ENCODE measurements around the gene RSPH6A.
"Not testable (repeated sequence)": the region's sequence is repeated elsewhere in the genome, so short reads cannot be mapped to it uniquely, and the experiment has no call there.

Gene RSPH6A

DNA sequence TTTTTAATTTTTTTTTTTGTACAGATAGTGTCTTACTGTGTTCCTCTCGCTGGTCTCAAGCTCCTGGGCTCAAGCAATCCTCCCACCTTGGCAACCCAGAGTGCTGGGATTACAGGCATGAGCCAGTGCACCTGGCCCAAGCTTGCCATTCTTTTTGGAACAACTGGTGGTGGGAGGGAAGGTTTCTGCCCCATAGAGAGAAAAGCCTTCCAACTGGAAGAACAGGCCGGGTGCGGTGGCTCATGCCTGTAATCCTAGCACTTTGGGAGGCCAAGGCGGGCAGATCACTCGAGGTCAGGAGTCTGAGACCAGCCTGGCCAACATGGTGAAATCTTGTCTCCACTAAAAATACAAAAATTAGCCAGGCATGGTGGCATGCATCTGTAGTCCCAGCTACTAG is 15.6 kb downstream of the RSPH6A start:
- DNase-seq = not testable (repeated sequence)

DNA sequence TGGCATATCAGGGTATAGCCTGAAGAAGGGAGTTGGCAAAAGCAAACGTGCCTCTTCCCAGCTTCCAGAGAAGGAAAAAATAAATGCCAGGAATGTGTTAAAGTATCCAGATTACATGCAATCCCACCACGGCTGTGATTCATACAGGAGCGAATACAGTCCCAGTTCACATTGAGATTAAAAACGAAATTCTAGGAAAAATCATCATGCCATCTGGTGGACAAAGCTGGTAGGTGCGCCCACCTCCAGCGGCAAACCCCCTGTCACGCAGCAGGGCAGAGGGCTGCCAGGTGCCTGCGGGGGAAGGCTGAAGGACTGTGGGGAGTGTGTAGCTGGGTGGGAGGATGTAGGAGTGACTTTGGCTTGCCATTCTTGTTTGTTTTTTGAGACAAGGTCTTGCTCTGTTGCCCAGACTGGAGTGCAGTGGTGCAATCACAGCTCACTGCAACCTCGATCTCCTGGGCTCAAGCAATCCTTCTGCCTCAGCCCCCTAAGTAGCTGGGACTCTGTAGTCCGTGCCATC is 16.1 kb downstream of the RSPH6A start:
- no peak for DNase-seq

DNA sequence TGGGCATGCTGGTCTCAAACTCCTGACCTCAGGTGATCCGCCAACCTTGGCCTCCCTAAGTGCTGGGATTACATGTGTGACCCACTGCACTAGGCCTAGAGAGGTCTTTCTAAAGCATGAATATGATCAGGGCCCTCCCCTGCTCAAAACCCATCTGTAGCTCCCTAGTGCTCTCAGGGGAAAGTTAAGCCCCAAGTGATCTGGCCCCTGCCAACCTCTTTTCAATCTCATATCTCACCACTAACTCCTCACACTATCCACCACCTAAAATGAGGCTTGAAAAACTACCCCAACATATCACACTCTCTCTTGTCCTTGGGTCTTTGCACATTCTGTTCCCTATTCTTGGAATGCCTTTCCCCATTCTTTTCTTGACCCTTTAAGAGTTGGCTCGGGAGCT is 20.5 kb downstream of the RSPH6A start:
- DNase-seq = no peak

DNA sequence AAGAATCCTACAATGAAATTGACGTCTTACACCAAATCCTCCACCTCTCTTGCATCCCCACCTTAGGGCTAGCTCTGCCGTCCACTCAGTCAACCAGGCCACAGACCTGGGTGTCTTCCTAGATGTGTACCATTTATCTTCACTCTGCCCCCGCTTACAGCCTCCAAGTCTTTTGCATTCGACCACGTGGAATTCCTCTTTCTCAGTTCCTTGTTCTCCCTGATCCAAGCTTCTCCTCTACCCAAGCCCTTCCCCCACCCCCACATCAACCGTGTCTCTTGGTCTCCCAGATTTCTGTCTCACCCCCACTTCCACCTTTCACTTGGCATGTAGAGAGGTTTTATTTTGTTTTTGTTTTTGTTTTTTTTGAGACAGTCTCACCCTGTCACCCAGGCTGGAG is 21.2 kb downstream of the RSPH6A start:
- DNase-seq = no peak

DNA sequence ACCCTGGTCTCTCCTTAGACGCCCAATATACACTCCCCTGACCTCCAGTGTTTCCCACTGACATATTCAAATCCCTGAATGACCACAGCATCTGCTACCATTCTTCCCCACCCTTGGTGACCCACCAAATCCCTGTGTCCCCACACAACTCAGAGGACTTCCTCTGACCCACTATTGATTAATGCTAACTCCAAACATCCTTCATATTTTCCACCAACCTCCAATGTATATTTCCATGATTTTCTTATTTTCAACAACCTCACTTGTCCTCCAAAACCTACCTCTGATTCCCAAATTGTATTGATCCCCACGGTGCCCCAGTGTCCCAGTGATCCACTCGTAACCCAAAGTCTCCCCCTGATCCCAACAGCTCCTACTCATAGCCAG is 21.9 kb downstream of the RSPH6A start:
- no peak for DNase-seq

DNA sequence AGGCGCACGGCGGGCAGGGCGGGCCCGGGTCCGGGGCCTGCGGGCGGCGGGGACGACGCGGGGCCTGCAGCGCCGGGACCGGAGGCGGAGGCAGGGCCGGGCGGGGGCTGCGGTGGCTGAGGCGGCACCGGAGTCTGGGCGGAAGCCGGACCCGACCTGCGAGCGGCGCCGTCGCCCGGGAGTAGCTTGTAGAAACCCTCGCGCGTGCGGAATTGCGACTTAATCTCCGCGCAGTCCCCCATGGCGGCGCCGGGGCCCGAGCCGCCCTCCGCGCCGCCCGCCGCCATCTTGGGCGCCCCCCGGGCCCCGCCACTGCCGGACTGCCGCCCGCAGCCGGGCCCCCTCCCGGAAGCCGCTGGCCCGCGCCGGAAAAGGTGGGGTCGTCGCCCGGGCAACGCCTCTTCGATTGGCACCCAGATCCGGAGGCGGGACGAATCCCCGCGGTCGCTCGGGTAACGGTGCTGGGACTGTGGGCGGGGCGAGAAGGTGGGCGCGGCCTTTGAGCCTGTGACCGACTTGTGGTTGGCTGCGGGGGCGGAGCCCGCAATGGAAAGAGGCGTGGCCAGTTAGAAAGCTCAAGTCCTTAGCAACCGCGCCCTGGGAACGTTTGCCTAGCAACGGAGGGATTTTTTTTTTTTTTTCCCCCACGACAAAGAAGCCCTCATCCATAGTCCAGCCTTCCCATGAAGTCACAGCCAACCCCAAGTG is 22.5 kb downstream of the RSPH6A start, which contains the start of gene DMWD:
TSS of gene DMWD (minus strand) at position 376 of the 708 bp plus-strand sequence. CDS start at position 287, 89 bp downstream.
- peak; percentile 48 for DNase-seq

DNA sequence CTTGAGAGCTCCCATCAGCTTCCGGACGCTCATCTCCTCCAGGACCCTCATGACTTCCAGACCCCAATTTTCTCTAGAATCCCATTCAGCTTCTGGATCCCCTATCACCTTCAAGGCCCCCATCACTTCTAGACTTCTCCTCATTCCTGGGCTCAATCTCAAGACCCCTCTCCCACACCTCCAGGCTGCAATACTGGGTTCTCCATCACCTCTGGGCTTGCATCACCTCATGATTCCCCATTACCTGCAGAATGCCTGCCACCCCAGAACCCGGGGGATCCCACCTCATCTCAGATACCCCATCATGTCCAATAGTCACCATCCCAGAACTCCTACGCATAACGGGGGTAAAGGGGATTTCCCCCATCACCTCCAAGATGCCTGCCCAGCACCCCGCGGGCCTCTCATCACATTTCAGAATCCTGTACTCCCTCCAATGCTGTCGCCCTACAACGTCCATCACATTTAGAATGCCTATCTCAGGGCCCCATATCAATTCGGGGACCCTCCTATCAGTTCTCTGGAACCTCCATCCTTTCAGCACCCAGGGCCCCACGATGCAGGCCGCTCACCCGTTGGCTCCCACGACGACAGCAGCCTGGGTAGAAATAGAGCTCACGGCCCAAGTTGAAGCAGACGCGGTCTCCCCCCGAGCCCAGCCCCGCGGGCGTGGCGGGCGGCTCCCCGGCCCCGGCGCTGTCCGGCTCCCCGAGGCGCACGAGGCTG is 23.2 kb downstream of the RSPH6A start:
- no peak for DNase-seq

DNA sequence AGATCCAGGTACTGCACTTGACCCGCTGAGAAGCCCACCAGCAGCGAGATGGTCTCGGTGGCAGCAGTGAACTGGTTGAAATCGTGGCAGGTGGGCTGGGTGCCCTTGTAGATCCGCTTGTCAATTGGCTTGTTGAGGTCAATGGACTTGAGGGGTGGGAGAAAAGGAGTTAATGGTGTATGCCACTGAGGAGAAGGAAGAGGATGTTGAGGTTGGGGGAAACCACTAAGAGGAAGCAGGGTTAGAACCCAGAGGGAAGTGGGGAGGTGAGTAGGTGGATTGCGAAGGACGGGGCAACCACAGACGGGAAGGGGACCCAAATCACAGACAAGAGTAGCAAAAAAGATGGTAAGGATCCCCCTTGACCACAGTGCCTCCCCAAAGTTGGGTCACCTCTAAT is 24.2 kb downstream of the RSPH6A start:
- DNase-seq = no peak

DNA sequence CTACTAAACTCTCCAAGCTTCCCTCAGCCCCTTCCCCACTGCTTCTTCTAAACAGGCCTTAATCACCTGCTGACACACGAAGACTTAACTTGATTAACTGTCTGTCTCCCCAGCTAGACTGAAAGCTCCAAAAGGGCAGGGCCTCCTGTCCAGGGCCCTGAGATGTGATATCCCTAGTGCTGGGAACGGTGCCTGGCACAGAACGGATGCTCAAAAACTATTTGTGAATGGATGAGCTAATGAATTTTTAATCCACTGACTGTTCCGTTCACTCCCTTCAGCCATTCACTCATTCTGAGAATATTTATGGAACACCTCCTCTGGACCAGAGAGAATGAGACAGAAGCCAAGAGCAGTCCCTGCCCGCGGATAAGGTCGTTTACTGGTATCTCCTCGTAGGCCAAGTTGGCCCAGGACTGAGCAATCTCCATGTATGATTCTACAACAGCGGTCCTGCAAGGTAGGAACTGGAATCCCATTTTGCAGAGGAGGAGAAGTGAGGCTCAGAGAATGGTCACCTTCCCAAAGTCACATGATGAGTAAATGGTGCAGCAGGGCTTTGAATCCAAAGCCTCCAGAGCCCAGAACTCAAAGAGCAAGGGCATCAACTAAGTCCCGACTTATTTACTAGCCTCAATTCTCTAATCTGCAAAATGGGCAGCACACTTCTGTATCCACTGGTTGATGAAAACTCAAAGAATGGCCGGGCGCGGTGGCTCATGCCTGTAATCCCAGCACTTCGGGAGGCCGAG is 25.9 kb downstream of the RSPH6A start:
- DNase-seq = no peak

DNA sequence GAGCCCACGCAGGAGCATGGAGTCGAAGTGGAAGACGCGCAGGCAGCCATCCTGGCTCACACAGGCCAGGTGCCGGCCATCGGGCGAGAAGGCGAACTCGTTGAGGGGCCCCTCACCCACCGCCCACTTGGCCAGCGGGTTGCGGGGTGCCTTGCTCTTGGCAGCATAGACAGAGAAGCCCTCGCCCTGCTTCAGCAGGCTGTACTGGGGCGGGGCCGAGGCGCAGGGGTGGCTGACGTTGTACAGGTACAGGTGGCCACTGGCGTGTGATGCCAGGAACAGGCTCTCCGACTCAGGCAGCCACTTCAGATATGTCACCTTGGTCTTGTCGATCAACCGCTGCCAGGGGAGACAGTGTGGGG is 28.6 kb downstream of the RSPH6A start:
- DNase-seq = no peak

DNA sequence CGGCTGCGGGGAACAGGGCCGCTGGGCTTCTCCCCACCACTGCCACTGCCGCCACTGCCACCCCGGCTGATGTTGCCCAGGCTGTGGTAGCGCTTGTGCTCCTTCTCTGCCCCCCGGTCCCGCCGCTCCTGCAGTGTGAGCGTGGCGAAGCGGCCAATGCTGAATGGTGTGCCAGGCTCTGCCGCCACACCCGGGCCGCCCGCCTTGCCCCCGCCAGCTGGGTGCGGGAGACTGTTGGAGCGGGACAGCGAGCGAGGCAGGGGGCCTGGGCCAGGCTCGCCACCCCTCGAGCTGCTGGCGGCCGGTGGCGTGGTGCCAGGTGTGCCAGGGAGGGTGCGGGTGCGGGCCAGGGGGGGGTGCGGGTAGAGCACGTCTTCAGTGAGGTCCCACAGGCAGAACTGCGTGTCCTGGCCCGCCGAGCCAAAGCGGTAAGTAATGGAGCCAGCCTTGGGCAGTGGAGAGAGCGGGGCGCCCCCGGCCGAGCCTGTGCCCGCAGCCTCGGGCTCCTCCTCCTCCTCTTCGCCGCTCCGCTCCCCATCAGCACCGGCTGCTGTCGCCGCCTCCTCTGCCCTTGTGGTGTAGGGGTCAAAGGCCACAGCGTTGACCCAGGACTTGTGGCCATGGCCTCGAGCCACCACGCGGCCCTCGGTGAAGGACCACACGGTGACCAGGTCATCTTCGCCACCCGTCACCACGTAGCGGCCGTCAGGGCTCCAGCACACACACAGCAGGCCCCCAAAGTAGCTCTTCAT is 29.2 kb downstream of the RSPH6A start:
- no peak for DNase-seq

DNA sequence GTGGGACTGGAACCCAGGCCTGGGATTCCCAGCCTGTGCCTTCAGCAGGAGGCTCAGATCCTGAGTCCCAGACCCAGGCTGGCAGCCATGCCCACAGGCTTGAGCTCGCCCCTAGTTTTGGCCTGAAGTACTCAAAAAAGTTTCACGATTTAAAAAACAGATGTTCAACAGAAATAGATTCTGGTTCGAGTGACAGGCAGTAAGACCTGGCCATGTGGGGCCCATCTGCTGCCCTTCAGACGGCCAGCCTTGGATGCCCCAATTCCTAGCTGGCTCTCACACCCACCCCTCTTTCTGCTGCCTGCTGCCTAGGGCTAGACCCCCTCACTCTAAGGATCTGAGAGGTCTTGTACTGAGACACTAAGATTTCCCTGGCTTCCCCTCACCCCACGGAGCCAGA is 30.0 kb downstream of the RSPH6A start:
- no peak for DNase-seq

DNA sequence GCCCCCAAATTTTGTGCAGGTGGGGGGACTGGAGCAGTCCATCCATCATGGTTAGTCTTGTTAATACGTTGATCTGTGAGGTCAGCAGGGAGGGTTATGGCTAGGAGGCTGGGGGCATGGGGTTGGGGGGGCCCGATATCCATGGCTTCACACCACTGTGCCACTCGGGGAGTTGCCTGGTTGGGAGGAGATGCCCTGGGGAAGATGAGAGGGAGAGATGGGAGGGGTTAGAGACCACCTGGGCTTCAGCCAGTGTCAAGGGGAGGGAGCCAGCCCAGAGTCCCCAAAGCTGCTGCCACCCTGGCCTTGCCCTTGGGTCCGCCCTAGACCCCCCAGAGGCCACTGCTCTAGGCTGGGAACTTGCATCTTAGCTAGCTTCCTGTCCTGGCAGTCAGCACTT is 31.0 kb downstream of the RSPH6A start:
- no peak for DNase-seq

DNA sequence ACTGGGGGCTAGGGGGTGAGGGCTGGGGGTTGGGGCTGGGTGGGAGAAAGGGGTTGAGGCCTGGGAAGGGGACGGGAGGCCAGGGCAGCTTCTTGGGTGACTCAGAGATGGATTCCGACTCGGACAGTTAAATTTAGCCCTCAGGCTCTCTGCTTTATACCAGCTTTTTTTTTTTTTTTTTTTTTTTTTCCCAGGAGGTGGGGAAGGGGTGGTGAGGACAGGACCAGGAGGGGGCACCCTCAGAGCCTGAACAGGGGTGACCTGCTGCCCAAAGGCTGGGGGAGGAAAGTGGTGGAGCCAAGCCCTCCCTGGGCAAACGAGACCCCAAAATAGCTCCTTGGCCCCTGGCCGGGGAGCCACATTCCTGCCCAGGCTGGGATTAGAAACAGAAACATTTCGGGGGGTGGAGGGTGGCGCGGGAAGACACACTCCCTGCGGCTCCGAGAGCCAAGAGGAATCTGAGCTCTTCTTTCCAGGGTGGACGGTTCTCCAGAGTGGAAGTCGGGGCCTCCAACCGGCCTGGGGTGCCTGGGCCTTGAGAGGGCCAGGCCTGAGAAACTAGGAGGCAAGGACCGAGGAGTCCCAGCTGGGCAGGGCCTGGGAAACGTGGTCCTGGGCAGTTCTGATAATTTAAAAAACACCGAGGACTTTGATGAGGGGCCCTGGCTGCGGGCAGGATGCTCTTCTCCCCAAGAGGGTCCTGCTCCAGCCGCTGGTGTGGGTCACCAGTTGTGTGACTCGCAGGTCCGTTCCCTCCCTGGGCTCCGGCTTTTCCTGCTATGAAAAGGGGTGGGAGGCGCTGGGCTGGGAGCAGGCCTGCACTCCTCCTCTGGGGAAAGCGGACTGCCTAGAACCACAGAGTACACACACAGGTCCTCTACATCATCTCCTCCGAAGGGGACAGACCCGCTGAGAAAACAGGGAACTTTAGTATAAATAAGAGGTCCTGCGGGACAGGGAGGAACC is 32.0 kb downstream of the RSPH6A start:
- no peak for DNase-seq

DNA sequence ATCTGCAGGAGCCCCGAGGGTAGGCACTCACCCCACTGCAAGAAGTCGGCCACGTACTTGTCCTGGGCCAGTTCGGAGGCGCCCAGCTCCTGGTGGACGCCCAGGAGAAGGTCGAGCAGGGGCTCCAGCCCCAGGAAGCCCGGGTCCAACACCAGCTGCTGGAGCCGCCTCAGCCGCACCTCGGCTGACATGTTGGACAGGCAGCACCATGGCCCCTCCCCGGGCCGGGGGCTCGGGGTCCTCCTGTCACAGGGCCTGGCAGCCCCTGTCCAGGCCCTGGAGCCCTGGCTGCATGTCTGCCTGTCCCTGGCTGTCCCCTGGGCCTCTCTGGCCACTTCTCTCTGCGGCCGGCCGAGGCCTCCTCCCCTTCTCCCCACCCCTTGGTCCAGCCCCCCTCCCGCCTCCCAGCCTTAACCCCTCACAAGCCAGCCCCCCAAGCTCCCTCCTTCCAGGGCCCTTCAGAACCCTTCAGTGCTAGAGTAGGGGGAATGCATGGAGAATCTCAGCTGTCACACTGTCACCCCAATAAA is 32.9 kb downstream of the RSPH6A start, which contains the start of gene DMPK:
TSS of gene DMPK (minus strand) at position 329 of the 530 bp plus-strand sequence. CDS start at position 191, 138 bp downstream.
- DNase-seq = no peak

DNA sequence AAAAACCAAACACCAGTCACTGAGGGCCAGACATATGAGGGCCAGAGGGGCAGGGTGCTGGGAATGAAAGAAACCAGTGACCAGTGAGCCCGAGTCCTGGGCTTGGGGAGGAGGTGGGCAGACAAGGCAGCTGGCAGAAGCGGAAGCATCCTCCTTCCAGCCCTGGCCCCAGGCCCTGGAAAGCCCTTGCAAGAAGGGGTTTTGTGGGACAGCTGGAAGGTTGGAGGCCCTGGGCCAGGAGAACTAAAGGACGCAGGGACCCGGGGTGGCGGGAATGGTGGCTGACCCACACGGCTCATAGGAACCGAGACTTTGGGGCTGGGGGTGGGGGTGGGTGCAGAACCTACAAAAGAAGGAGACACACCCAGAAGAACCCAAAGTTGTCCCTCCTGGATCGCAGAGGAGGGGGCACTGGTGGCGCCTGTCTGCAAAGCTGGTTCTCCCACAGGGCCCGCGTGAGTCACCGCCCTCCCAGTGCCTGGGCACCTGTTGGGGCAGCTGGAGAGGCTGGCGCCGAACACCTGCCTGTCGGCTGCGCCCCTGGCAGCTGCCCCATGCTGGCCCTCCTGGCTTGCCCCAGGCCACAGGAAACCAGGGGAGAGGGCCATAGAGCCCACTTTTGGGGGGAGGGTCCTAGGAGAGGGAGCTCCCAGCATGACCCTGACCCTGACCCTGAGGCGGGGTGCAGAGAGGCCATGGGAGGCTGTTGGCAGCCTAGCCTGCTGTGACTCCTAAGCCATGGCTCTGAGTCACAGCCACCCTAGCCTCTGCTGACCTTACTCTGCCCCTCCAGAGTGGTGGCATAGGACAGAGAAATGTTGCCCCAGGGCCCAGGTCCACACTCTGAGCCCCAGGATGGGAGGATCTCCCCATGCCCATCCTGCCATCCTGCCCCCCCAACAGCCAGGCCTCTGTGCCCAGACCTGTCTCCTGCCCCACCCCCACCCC is 33.6 kb downstream of the RSPH6A start:
- no peak for DNase-seq

DNA sequence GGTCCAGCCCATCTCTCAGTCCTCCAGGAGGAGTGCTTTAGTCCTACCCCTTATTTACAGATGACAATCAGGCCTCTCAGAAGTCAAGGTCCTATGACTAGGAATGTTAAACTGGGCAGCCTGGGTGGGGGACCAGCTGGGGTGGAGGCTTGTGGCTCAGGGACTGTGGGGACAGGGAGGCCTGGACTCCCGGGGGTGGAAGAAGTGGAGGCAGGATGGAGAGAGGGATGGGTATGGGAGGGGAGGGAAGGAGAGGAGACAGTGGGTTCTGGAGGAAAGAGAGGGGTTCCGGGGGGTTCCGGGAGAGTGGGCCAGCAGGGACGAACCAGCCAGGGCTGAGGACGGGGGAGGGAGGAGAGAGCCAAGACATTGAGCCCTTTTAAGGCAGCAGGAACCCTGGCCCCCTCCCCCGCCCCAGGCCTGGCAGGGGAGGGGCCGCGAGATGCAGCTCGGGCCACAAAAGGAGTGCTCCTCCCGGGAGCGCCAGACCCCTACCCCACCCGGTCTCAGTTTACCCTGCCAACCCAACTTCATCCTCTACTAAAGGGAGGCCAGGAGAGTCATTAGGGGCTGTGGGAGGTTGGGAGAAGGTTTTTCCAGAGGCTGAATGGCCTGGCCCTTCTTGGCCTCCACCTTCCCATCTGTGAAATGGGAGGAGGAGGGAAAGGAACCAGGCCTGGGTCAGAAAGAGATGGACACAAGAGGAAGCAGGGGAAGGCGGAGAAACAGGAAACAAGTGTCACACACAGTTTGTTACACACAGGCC is 34.5 kb downstream of the RSPH6A start:
- DNase-seq = no peak

DNA sequence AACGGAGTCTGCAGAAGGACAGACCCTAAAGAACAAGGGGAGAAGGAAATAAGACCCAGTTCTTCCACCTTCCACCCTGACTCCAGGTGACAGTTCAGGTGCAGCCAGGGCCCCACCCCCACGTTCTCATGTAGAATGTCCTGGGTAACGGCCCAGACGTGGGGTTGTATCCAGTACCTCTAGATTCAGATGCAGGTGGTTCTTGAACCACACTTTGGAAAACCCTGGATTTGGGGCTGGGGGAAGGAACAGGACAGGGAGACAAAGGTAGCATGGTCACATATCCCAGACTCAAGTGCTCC is 35.0 kb downstream of the RSPH6A start:
- DNase-seq = no peak
